HepG2 (cell line): ENCODE measurements around the gene HLA-B. TPM values are rescaled to one million over a fixed set of nuclear protein-coding genes. Genes with fewer than 3 reads are reported as not detected.

Experiments
- ATAC-seq: fragments of 200-7000 bp; cut with Tn5 transposase; 3 replicates; pipeline ENCODE4 v1.9.1; 2020; ENCODE audit warnings: mild to moderate bottlenecking, moderate library complexity
- BruUV-seq: library from RNA; stranded (reverse); fragments of 400-500 nt; replicated peaks from 2 replicates; lab custom pipeline; 2021; lab: Mats Ljungman, UMichigan
- CTCF ChIA-PET: fragments of 300-600 bp; formaldehyde crosslinking; extraction: SDS; loops from one replicate; lab custom pipeline; 2021; ENCODE audit warnings: low total read pairs, inconsistent platforms, low intra/inter-chr PET ratio; lab: Yijun Ruan, JAX
- POLR2A ChIA-PET: fragments of 350-600 bp; sonication (Branson Sonifier 250); formaldehyde crosslinking; loops from one replicate; lab custom pipeline; 2020; ENCODE audit warnings: antibody characterized with exemption, inconsistent platforms; lab: Yijun Ruan, JAX
- DNase-seq: peaks from one replicate; pipeline ENCODE4 v3.0.0-alpha.2; 2015; ENCODE audit warnings: low spot score
- FAIRE-seq: peaks from 3 replicates; lab custom pipeline; 2011; peaks lifted over from hg19 to GRCh38; lab: Jason Lieb, UNC
- H2AFZ ChIP-seq: one replicate; pipeline ENCODE4 v1.6.1; 2011; ENCODE audit warnings: low read length, inconsistent platforms
- H3K27ac ChIP-seq: fragments of 300-600 bp; 3 replicates; pipeline ENCODE4 v1.8.0; 2011; ENCODE audit warnings: mixed run types, mild to moderate bottlenecking, mixed read lengths, low read length, inconsistent platforms; ENCODE audit not compliant: insufficient read depth; ENCODE audit errors: extremely low read length
- H3K27me3 ChIP-seq, 2 experiments: fragments of 200-600 bp in 1 of 2; 2 replicates in 1 of 2; 3 replicates in 1 of 2; pipeline versions ENCODE4 v1.6.0 to v1.8.0; 2011; ENCODE audit warnings: low read length in 2 of 2, mild to moderate bottlenecking in 2 of 2, moderate library complexity in 2 of 2, inconsistent platforms in 1 of 2; ENCODE audit not compliant: insufficient read depth in 2 of 2, control insufficient read depth in 1 of 2
- H3K36me3 ChIP-seq, 2 experiments: fragments of 200-600 bp in 1 of 2; replicated peaks in 1 of 2; 2 replicates in 1 of 2; 3 replicates in 1 of 2; pipeline versions ENCODE4 v1.5.1 to v1.8.0; 2011; ENCODE audit warnings: low read length in 2 of 2, inconsistent platforms in 1 of 2; ENCODE audit not compliant: insufficient read depth in 2 of 2, control insufficient read depth in 1 of 2
- H3K4me1 ChIP-seq: 2 replicates; pipeline ENCODE4 v1.5.1; 2012; ENCODE audit warnings: low read length, inconsistent platforms; ENCODE audit not compliant: insufficient read depth
- H3K4me2 ChIP-seq: 2 replicates; pipeline ENCODE4 v1.6.0; 2011; ENCODE audit warnings: low read depth, low read length, inconsistent platforms
- H3K4me3 ChIP-seq, 3 experiments: fragments of 200-600 bp in 1 of 3; sonication (generic), shearing (Covaris generic) in 1 of 3; replicated peaks in 1 of 3; 2 replicates each; pipeline ENCODE4 v1.5.1; 2011 to 2016; ENCODE audit warnings: low read length in 3 of 3, inconsistent platforms in 2 of 3, low read depth in 2 of 3, mild to moderate bottlenecking in 2 of 3, control low read depth in 1 of 3, mixed read lengths in 1 of 3; ENCODE audit not compliant: insufficient read depth in 1 of 3
- H3K79me2 ChIP-seq: one replicate; pipeline ENCODE4 v1.6.1; 2011; ENCODE audit warnings: low read length, inconsistent platforms; ENCODE audit not compliant: insufficient read depth
- H3K9ac ChIP-seq: 2 replicates; pipeline ENCODE4 v1.6.0; 2011; ENCODE audit warnings: mild to moderate bottlenecking, low read depth, low read length, inconsistent platforms; ENCODE audit not compliant: insufficient read depth
- H3K9me3 ChIP-seq: 2 replicates; pipeline ENCODE4 v1.5.1; 2012; ENCODE audit warnings: mild to moderate bottlenecking, low read length
- H4K20me1 ChIP-seq: 2 replicates; pipeline ENCODE4 v1.6.0; 2011; ENCODE audit warnings: inconsistent platforms, mild to moderate bottlenecking, low read length, moderate library complexity; ENCODE audit not compliant: insufficient read depth
- ATF3 ChIP-seq: sonication (generic); formaldehyde crosslinking; IDR thresholded peaks from 2 replicates; pipeline ENCODE4 v1.4.0; 2020; ENCODE audit warnings: missing genetic modification reagents
- ATF4 ChIP-seq, 2 experiments: fragments of 450-650 bp in 1 of 2; sonication (generic) in 1 of 2; formaldehyde crosslinking; IDR thresholded peaks; 2 replicates each; pipeline versions ENCODE4 v1.5.0 to v1.8.0; 2020 to 2022; ENCODE audit warnings: mild to moderate bottlenecking in 1 of 2, missing genetic modification reagents in 1 of 2
- DMAP1 ChIP-seq: IDR thresholded peaks from 2 replicates; pipeline ENCODE4 v1.6.1; 2016
- GATAD2A ChIP-seq: IDR thresholded peaks from 2 replicates; pipeline ENCODE4 v1.6.1; 2016
- KLF15 ChIP-seq: sonication (generic); formaldehyde crosslinking; IDR thresholded peaks from 2 replicates; pipeline ENCODE4 v1.8.1; 2023; ENCODE audit warnings: borderline replicate concordance, mild to moderate bottlenecking, inconsistent platforms, missing genetic modification reagents, mixed read lengths
- NONO ChIP-seq, 2 experiments: fragments of 450-650 bp in 1 of 2; sonication (generic) in 1 of 2; formaldehyde crosslinking in 1 of 2; IDR thresholded peaks in 1 of 2; conservative IDR thresholded peaks in 1 of 2; 2 replicates each; pipeline versions ENCODE4 v1.6.1 to v1.8.0; 2017 to 2022; ENCODE audit warnings: mild to moderate bottlenecking in 1 of 2, missing genetic modification reagents in 1 of 2, moderate library complexity in 1 of 2
- NR2F2 ChIP-seq: IDR thresholded peaks from 2 replicates; pipeline ENCODE4 v1.6.1; 2012; ENCODE audit warnings: low read depth, inconsistent platforms, borderline replicate concordance
- POLR2G ChIP-seq: fragments of 200-400 bp; formaldehyde crosslinking; IDR thresholded peaks from 2 replicates; pipeline ENCODE4 v1.6.1; 2018; ENCODE audit warnings: mild to moderate bottlenecking, low read depth, low read length, moderate library complexity
- REL ChIP-seq: sonication (generic); formaldehyde crosslinking; conservative IDR thresholded peaks from 2 replicates; pipeline ENCODE4 v1.8.0; 2022; ENCODE audit warnings: mild to moderate bottlenecking, missing genetic modification reagents, moderate library complexity
- TCF7L2 ChIP-seq: IDR thresholded peaks from 2 replicates; pipeline ENCODE4 v1.6.1; 2011; ENCODE audit warnings: mild to moderate bottlenecking, low read depth, low read length, moderate library complexity
- TEAD3 ChIP-seq: optimal IDR thresholded peaks from 2 replicates; pipeline ENCODE3; 2016; ENCODE audit warnings: borderline replicate concordance
- TFE3 ChIP-seq: IDR thresholded peaks from 2 replicates; pipeline ENCODE4 v1.6.1; 2016
- ZBTB33 ChIP-seq: sonication (generic); formaldehyde crosslinking; IDR thresholded peaks from 2 replicates; pipeline ENCODE4 v1.4.0; 2020; ENCODE audit warnings: missing genetic modification reagents
- ZNF264 ChIP-seq: sonication (generic); formaldehyde crosslinking; IDR thresholded peaks from 2 replicates; pipeline ENCODE4 v1.4.0; 2020; ENCODE audit warnings: missing genetic modification reagents
- ZNF383 ChIP-seq: sonication (generic); formaldehyde crosslinking; IDR thresholded peaks from 2 replicates; pipeline ENCODE4 v1.4.0; 2020; ENCODE audit warnings: missing genetic modification reagents, mild to moderate bottlenecking, borderline replicate concordance
- ZNF570 ChIP-seq: sonication (generic); formaldehyde crosslinking; IDR thresholded peaks from 2 replicates; pipeline ENCODE4 v1.4.0; 2020; ENCODE audit warnings: mild to moderate bottlenecking, missing genetic modification reagents, borderline replicate concordance
- ZNF788 ChIP-seq: sonication (generic); formaldehyde crosslinking; IDR thresholded peaks from 2 replicates; pipeline ENCODE4 v1.5.0; 2020; ENCODE audit warnings: mild to moderate bottlenecking, missing genetic modification reagents, borderline replicate concordance
- WGBS: methylation state at CpG from one replicate; pipeline ENCODE4 v1.1.6; 2017; ENCODE audit warnings: low lambda C conversion rate; 5-methylcytosine and 5-hydroxymethylcytosine counted together
- in situ Hi-C: cut with HindIII; loops from 2 replicates; pipeline ENCODE4 v1.10.0; 2017; ENCODE audit warnings: low pct_unique_long_range_greater_than_20kb; ENCODE audit not compliant: extremely low pct_ligation_motif_present
- intact Hi-C: fragments of 100-400 bp; cut with micrococcal nuclease; formaldehyde crosslinking; loops from one replicate; pipeline ENCODE4 v1.10.0; 2022; ENCODE audit not compliant: unreplicated experiment
- polyA plus RNA-seq, 8 experiments: library from polyadenylated mRNA; depleted of rRNA in 3 of 8; stranded (reverse) in 7 of 8; unstranded in 1 of 8; fragments of >200 nt; fragmentation: Illumina TruSeq in 4 of 8; extraction: Trizol in 4 of 8; gene quantifications; 2 replicates each; pipeline versions ENCODE4 v1.2.1 to v1.2.3, GENCODE V29; 2011 to 2016; ENCODE audit warnings: low read depth in 4 of 8, missing spikeins in 1 of 8, mixed read lengths in 1 of 8; ENCODE audit not compliant: insufficient read depth in 1 of 8
- total RNA-seq, 5 experiments: library from RNA; depleted of rRNA; stranded (reverse); fragments of >200 nt; fragmentation: Illumina TruSeq; extraction: Trizol; gene quantifications; 2 replicates each; pipeline ENCODE4 v1.2.3, GENCODE V29; 2016; ENCODE audit warnings: low read depth in 1 of 5

Gene HLA-B
- total and polyA plus RNA-seq, 2 of the 13 experiments (the other 11 are each of a cell fraction or from before 2014, with no cell fraction given): 35.3 to 88.9 TPM

- TF ChIP-seq NR2F2 (peak; percentile 13; the same call in 1 of the 2 replicates), ZBTB33 (CRISPR knock-in tag) (peak; percentile 29; the same call in 1 of the 2 replicates), TCF7L2 (no peak), ZNF383 (0 out of 2 replicates have a peak, but pooled peaks have one; percentile 14), REL (CRISPR knock-in tag) (no peak), NONO (IDR thresholded peaks at IDR 0.05) (no peak), NONO (CRISPR knock-in tag; conservative IDR thresholded peaks at IDR 0.05) (peak; percentile 4; the same call in 1 of the 2 replicates), GATAD2A (CRISPR knock-in tag) (0 out of 2 replicates have a peak, but pooled peaks have one; percentile 3), ZNF788 (no peak)
Measured at GRCh38 chr6:31402324-31403282, 45.6 kb upstream of the HLA-B start (continued).

GRCh38 chr6:31401403-31401802, 44.4 kb upstream of the HLA-B start:
- ATAC-seq (no peak), DNase-seq (peak; percentile 69), FAIRE-seq (peak; percentile 81)
- H3K36me3 ChIP-seq: no peaks in the 10 kb centered on the region
- H3K4me3 ChIP-seq: peak overlapping the region; percentile 78 to 96 (median 96)
- peaks cover 10% of the 10 kb centered on the region; the same call in 1 of the 2 replicates for H4K20me1 ChIP-seq
- H3K79me2 ChIP-seq: peaks cover 48% of the 10 kb centered on the region
- no peaks in the 10 kb centered on the region; a peak in 1 of 5 replicates for H3K27me3 ChIP-seq
- ChIA-PET CTCF (no interaction called here), POLR2A (interaction anchor here (1.0 to 4.2 kb wide), 3 partner anchors 13 to 61 kb away, joined by 5 to 22 read pairs (median 17); no protein-coding TSS in a partner anchor)
- H3K4me1 ChIP-seq: peaks cover 61% of the 10 kb centered on the region
- in situ Hi-C loops (loop anchor here (5.0 kb wide), 1 partner anchor 41 kb away; no protein-coding TSS in a partner anchor), intact Hi-C loops (no loop called here)
- peak overlapping the region; percentile 77 for H3K9ac ChIP-seq
- peak overlapping the region; percentile 97 for H3K4me2 ChIP-seq
- no TSS peak for BruUV-seq
- peak overlapping the region; percentile 87 for H3K27ac ChIP-seq
- WGBS: 19% methylated on average over 4 of the region's 4 CpGs
- H2AFZ ChIP-seq: no peak overlapping the region
- 0 out of 2 replicates have a peak, but pooled peaks cover 3% of the 10 kb centered on the region for H3K9me3 ChIP-seq
- TF ChIP-seq POLR2G: 0 out of 2 replicates have a peak, but pooled peaks have one; percentile 31
- 0 out of 2 replicates have a peak, but pooled peaks have one; percentile 17 for TF ChIP-seq ZNF264 (CRISPR knock-in tag)
- TF ChIP-seq ATF4 (CRISPR knock-in tag; IDR thresholded peaks at IDR 0.05): no peak
- TF ChIP-seq ATF3 (CRISPR knock-in tag): peak; percentile 52; the same call in 1 of the 2 replicates
- no peak for TF ChIP-seq DMAP1 (CRISPR knock-in tag)
- peak; percentile 95 for TF ChIP-seq TEAD3 (CRISPR knock-in tag)
- no peak for TF ChIP-seq TFE3
- TF ChIP-seq ZNF570: no peak
- TF ChIP-seq KLF15 (CRISPR knock-in tag): no peak
